WTC11 (cell line): Measurements from ENCODE around the gene ACMSD. TPM values are rescaled to one million over a fixed set of nuclear protein-coding genes. Genes with fewer than 3 reads are reported as not detected.

Source experiments
- ATAC-seq: fragments of 200-7000 bp; cut with Tn5 transposase; 2 replicates; pipeline ENCODE4 v1.10.0; 2021; ENCODE audit warnings: mild to moderate bottlenecking, moderate library complexity
- CTCF ChIA-PET: fragments of 300-600 bp; sonication (Branson Sonifier 250); formaldehyde crosslinking; loops from one replicate; lab custom pipeline; 2021; ENCODE audit warnings: antibody characterized with exemption; lab: Charles Lee
- POLR2A ChIA-PET: fragments of 350-600 bp; sonication (Branson Sonifier 250); formaldehyde crosslinking; loops from one replicate; lab custom pipeline; 2021; ENCODE audit warnings: antibody characterized with exemption; lab: Charles Lee
- DNase-seq: peaks from one replicate; pipeline ENCODE4 v3.0.0; 2021; ENCODE audit warnings: low spot score
- H3K27ac Mint-ChIP-seq: 2 replicates; pipeline ENCODE4 v1.8.0; 2021; ENCODE audit warnings: mixed read lengths
- H3K27me3 Mint-ChIP-seq: 2 replicates; pipeline ENCODE4 v1.8.0; 2021; ENCODE audit warnings: low read depth, mild to moderate bottlenecking, moderate library complexity, mixed read lengths
- H3K36me3 Mint-ChIP-seq: 2 replicates; pipeline ENCODE4 v1.8.0; 2021; ENCODE audit warnings: mixed read lengths
- H3K4me1 Mint-ChIP-seq: 2 replicates; pipeline ENCODE4 v1.8.0; 2022; ENCODE audit warnings: mixed read lengths
- H3K4me3 Mint-ChIP-seq: 2 replicates; pipeline ENCODE4 v1.8.0; 2021; ENCODE audit warnings: mild to moderate bottlenecking, moderate library complexity, mixed read lengths
- H3K9me3 Mint-ChIP-seq: 2 replicates; pipeline ENCODE4 v1.8.0; 2021; ENCODE audit warnings: mixed read lengths
- ELF4 ChIP-seq: sonication (generic); formaldehyde crosslinking; IDR thresholded peaks from 2 replicates; pipeline ENCODE4 v1.8.1; 2022; ENCODE audit warnings: low read depth, mild to moderate bottlenecking, moderate library complexity, missing genetic modification reagents
- MYBL2 ChIP-seq: sonication (generic); formaldehyde crosslinking; IDR thresholded peaks from 2 replicates; pipeline ENCODE4 v1.8.1; 2023; ENCODE audit warnings: mild to moderate bottlenecking, moderate library complexity, missing genetic modification reagents
- NFATC4 ChIP-seq: fragments of 250-450 bp; sonication (Bioruptor Pico); IDR thresholded peaks from 2 replicates; pipeline ENCODE4 v1.9.0; 2021; ENCODE audit warnings: mild to moderate bottlenecking
- SOX15 ChIP-seq: fragments of 250-450 bp; sonication (Bioruptor Pico); IDR thresholded peaks from 2 replicates; pipeline ENCODE4 v1.9.0; 2021; ENCODE audit warnings: mild to moderate bottlenecking
- TEAD1 ChIP-seq: sonication (generic); formaldehyde crosslinking; IDR thresholded peaks from 2 replicates; pipeline ENCODE4 v1.8.0; 2022; ENCODE audit warnings: mild to moderate bottlenecking, missing genetic modification reagents
- TP53 ChIP-seq: sonication (generic); formaldehyde crosslinking; IDR thresholded peaks from 2 replicates; pipeline ENCODE4 v1.8.1; 2023; ENCODE audit warnings: mild to moderate bottlenecking, missing genetic modification reagents
- ZNF121 ChIP-seq: sonication (generic); formaldehyde crosslinking; IDR thresholded peaks from 2 replicates; pipeline ENCODE4 v1.8.0; 2023; ENCODE audit warnings: missing genetic modification reagents
- total RNA-seq: library from RNA; stranded (reverse); gene quantifications from 3 replicates; pipeline ENCODE4 v1.2.3, GENCODE V29; 2021
- TF ChIP-seq, protein P1 (sequence below): sonication (generic); formaldehyde crosslinking; IDR thresholded peaks from 2 replicates; pipeline ENCODE4 v1.8.1; 2022; ENCODE audit warnings: missing genetic modification reagents, borderline replicate concordance
- TF ChIP-seq, protein P2 (sequence below): sonication (generic); formaldehyde crosslinking; IDR thresholded peaks from 2 replicates; pipeline ENCODE4 v1.8.1; 2023; ENCODE audit warnings: mild to moderate bottlenecking, missing genetic modification reagents, moderate library complexity
- TF ChIP-seq, protein P3 (sequence below): sonication (generic); formaldehyde crosslinking; IDR thresholded peaks from 2 replicates; pipeline ENCODE4 v1.8.0; 2023; ENCODE audit warnings: mild to moderate bottlenecking, missing genetic modification reagents
- TF ChIP-seq, protein P4 (sequence below): sonication (generic); formaldehyde crosslinking; IDR thresholded peaks from 2 replicates; pipeline ENCODE4 v1.8.1; 2023; ENCODE audit warnings: mild to moderate bottlenecking, missing genetic modification reagents
- TF ChIP-seq, protein P5 (sequence below): sonication (generic); formaldehyde crosslinking; IDR thresholded peaks from 2 replicates; pipeline ENCODE4 v1.8.0; 2022; ENCODE audit warnings: missing genetic modification reagents
- TF ChIP-seq, protein P6 (sequence below): fragments of 250-450 bp; sonication (Bioruptor Pico); IDR thresholded peaks from 2 replicates; pipeline ENCODE4 v1.9.0; 2021; ENCODE audit warnings: moderate library complexity, mild to moderate bottlenecking, inconsistent platforms, borderline replicate concordance

The ACMSD gene
- total RNA-seq, 1 experiment from 2014 or later: not detected

DNA sequence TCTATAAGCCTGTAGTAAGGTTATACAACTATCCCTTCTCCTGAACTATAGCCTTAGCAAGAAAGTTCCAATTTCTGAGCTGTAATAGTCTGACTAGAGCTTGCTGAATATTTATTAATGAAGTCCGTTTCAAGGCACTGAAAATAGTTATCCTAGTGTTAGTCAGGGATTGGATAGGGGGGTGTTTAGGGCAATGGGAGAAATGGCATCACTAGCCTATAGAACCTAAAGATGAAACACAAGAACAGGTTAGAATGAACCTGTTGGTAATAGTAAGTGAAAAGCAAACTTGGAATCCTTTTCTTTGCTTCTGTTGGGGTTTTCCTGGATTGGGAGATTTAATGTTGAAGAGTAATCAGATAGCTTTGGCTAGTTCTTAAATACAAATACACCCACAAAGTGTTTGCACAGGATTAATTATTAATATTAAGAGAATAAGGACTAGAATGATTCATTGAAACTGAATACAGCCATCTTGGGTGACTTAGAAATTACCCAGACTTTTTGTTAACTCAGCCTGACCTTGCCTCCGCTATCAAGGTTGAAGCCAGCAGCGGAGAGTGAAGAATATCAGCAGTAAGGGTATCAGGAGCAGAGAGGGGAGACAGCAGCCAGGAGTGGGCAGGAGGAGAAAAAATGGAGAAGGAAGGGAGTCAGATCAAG is 94.6 kb downstream of the ACMSD start (continued):
- TF ChIP-seq TP53 (CRISPR knock-in tag): no peak
- TF ChIP-seq, protein P1, sequence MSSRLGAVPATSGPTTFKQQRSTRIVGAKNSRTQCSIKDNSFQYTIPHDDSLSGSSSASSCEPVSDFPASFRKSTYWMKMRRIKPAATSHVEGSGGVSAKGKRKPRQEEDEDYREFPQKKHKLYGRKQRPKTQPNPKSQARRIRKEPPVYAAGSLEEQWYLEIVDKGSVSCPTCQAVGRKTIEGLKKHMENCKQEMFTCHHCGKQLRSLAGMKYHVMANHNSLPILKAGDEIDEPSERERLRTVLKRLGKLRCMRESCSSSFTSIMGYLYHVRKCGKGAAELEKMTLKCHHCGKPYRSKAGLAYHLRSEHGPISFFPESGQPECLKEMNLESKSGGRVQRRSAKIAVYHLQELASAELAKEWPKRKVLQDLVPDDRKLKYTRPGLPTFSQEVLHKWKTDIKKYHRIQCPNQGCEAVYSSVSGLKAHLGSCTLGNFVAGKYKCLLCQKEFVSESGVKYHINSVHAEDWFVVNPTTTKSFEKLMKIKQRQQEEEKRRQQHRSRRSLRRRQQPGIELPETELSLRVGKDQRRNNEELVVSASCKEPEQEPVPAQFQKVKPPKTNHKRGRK: no peak
- TF ChIP-seq, protein P2, sequence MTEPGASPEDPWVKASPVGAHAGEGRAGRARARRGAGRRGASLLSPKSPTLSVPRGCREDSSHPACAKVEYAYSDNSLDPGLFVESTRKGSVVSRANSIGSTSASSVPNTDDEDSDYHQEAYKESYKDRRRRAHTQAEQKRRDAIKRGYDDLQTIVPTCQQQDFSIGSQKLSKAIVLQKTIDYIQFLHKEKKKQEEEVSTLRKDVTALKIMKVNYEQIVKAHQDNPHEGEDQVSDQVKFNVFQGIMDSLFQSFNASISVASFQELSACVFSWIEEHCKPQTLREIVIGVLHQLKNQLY: no peak
- TF ChIP-seq, protein P3, sequence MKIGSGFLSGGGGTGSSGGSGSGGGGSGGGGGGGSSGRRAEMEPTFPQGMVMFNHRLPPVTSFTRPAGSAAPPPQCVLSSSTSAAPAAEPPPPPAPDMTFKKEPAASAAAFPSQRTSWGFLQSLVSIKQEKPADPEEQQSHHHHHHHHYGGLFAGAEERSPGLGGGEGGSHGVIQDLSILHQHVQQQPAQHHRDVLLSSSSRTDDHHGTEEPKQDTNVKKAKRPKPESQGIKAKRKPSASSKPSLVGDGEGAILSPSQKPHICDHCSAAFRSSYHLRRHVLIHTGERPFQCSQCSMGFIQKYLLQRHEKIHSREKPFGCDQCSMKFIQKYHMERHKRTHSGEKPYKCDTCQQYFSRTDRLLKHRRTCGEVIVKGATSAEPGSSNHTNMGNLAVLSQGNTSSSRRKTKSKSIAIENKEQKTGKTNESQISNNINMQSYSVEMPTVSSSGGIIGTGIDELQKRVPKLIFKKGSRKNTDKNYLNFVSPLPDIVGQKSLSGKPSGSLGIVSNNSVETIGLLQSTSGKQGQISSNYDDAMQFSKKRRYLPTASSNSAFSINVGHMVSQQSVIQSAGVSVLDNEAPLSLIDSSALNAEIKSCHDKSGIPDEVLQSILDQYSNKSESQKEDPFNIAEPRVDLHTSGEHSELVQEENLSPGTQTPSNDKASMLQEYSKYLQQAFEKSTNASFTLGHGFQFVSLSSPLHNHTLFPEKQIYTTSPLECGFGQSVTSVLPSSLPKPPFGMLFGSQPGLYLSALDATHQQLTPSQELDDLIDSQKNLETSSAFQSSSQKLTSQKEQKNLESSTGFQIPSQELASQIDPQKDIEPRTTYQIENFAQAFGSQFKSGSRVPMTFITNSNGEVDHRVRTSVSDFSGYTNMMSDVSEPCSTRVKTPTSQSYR (CRISPR knock-in tag): no peak

DNA sequence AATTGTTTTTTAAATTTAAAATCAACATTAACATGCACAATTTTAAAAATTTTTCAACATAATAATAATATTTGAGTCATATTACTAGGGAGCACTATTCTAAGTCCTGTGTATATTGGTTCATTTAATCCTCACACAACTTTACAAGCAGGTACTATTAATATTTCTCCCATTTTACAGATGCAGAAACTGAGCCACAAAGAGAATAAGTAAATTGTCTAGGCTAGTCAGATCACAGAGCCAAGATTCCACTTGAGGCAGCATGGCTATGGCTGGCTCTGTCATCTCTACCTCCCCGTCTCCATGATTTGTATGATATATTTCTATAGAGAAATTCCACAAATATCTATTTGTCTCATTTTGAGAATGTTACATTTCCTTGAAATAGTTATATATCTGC is 95.3 kb downstream of the ACMSD start:
- DNase-seq: no peak
- Mint-ChIP-seq H3K27me3 (no peaks in the 10 kb centered on the region), H3K4me1 (peaks cover 23% of the 10 kb centered on the region), H3K4me3 (no peak overlapping the region), H3K27ac (peak overlapping the region; percentile 81; the same call in 1 of the 2 replicates), H3K9me3 (no peaks in the 10 kb centered on the region), H3K36me3 (peaks cover 15% of the 10 kb centered on the region)
- POLR2A ChIA-PET: no interaction called here
- no peak for ATAC-seq
- TF ChIP-seq ELF4 (CRISPR knock-in tag) (no peak), NFATC4 (no peak)
- TF ChIP-seq, protein P4, sequence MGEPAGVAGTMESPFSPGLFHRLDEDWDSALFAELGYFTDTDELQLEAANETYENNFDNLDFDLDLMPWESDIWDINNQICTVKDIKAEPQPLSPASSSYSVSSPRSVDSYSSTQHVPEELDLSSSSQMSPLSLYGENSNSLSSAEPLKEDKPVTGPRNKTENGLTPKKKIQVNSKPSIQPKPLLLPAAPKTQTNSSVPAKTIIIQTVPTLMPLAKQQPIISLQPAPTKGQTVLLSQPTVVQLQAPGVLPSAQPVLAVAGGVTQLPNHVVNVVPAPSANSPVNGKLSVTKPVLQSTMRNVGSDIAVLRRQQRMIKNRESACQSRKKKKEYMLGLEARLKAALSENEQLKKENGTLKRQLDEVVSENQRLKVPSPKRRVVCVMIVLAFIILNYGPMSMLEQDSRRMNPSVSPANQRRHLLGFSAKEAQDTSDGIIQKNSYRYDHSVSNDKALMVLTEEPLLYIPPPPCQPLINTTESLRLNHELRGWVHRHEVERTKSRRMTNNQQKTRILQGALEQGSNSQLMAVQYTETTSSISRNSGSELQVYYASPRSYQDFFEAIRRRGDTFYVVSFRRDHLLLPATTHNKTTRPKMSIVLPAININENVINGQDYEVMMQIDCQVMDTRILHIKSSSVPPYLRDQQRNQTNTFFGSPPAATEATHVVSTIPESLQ: no peak
- CTCF ChIA-PET: no interaction called here

DNA sequence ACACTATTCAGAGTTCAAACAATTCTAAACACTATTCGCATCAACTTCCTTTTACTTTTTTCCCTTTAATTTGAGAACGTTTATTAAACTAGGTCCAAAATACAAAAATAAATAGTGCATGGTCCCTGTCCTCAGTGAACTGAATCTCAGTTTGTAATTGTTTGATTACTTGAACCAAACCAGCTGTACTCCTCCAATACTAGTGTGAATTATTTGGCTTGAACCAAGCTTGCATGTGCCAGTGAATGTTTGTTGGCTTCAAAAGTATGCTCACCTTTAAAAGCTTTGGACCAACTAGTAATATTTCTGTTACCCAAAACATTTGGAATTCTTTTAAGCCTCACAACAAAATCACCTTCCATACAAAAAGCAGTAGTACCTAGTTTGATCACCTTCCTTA is 95.7 kb downstream of the ACMSD start:
- Mint-ChIP-seq H3K36me3 (peaks cover 17% of the 10 kb centered on the region), H3K4me3 (no peak overlapping the region), H3K9me3 (no peaks in the 10 kb centered on the region), H3K27ac (peak overlapping the region; percentile 81; the same call in 1 of the 2 replicates), H3K4me1 (peaks cover 23% of the 10 kb centered on the region), H3K27me3 (no peaks in the 10 kb centered on the region)
- POLR2A ChIA-PET: no interaction called here
- CTCF ChIA-PET: no interaction called here
- ATAC-seq (no peak), DNase-seq (no peak)
- TF ChIP-seq ZNF121 (CRISPR knock-in tag) (no peak), TEAD1 (CRISPR knock-in tag) (no peak), ELF4 (CRISPR knock-in tag) (no peak), MYBL2 (CRISPR knock-in tag) (no peak), SOX15 (CRISPR knock-in tag) (no peak)
- TF ChIP-seq, protein P3 (CRISPR knock-in tag): no peak
- TF ChIP-seq, protein P5, sequence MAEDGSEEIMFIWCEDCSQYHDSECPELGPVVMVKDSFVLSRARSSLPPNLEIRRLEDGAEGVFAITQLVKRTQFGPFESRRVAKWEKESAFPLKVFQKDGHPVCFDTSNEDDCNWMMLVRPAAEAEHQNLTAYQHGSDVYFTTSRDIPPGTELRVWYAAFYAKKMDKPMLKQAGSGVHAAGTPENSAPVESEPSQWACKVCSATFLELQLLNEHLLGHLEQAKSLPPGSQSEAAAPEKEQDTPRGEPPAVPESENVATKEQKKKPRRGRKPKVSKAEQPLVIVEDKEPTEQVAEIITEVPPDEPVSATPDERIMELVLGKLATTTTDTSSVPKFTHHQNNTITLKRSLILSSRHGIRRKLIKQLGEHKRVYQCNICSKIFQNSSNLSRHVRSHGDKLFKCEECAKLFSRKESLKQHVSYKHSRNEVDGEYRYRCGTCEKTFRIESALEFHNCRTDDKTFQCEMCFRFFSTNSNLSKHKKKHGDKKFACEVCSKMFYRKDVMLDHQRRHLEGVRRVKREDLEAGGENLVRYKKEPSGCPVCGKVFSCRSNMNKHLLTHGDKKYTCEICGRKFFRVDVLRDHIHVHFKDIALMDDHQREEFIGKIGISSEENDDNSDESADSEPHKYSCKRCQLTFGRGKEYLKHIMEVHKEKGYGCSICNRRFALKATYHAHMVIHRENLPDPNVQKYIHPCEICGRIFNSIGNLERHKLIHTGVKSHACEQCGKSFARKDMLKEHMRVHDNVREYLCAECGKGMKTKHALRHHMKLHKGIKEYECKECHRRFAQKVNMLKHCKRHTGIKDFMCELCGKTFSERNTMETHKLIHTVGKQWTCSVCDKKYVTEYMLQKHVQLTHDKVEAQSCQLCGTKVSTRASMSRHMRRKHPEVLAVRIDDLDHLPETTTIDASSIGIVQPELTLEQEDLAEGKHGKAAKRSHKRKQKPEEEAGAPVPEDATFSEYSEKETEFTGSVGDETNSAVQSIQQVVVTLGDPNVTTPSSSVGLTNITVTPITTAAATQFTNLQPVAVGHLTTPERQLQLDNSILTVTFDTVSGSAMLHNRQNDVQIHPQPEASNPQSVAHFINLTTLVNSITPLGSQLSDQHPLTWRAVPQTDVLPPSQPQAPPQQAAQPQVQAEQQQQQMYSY (CRISPR knock-in tag): no peak
- TF ChIP-seq, protein P6, sequence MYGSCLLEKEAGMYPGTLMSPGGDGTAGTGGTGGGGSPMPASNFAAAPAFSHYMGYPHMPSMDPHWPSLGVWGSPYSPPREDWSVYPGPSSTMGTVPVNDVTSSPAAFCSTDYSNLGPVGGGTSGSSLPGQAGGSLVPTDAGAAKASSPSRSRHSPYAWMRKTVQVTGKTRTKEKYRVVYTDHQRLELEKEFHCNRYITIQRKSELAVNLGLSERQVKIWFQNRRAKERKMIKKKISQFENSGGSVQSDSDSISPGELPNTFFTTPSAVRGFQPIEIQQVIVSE (CRISPR knock-in tag): no peak
